Embryonic facial prominence (tissue), 1 donor: ENCODE data around the gene CAVIN3.

Source experiments
- DNase-seq: peaks from one replicate; pipeline ENCODE4 v3.0.0-alpha.2; 2016; ENCODE audit errors: extremely low spot score

CAVIN3 gene, protein sequence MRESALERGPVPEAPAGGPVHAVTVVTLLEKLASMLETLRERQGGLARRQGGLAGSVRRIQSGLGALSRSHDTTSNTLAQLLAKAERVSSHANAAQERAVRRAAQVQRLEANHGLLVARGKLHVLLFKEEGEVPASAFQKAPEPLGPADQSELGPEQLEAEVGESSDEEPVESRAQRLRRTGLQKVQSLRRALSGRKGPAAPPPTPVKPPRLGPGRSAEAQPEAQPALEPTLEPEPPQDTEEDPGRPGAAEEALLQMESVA

DNA sequence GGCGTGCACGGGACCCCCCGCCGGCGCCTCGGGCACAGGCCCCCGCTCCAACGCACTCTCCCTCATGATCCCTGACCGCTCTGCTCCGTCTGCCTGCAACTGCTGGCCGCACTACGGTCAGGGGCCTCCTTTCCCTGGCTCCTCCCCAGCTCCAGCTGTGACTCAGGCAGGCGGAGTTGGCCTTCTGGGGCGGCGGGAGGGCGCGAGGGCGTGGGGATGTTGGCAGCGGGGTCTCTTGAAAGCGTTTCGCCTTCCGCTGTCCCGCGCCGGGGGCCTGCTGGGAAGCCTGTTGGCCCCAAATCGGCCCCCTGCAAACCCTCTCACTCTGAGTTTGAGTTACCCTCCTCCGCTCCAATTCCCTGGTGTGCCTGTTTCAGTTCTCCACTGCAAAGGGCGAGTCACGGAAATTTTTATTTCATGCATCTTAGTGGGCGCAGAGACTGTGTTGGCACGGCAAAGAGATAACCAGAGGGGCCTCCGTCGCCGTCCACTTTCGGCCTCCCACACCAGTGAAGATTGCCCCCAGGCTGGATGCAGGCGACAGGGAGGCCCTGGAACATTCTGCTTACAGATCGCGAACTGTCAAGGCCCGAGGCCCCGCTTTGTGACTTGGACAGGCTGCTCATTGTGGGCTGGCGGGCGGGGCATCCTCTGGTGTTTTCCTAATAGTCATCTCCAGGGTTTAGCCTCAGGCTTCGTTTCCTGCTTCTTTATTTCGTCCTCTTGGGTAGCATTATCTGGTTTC is at the start of gene CAVIN3:
CAVIN3 (minus strand) TSS at position 91 of the 745 bp plus-strand sequence; CDS start at position 66, 25 bp downstream.
- no peak for DNase-seq

DNA sequence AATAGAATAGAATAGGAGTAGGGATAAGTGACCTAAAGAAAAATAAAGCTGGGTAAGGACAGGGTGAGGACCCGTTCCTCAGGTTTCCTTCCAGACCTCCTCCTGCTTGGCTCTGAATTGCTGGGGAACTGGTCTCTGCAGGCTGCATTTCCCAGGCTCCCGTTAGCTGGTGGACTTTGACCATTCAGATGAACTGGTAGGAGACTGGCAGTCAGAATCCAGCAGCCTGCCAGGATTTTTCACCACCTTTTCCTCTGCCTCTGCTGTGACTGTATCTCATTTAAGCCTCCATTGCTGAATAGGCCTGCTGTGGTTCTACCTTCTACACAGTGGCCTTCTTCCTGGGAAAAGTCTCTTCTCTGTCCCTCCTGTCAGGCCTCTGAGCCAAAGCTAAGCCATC is 45.4 kb upstream of the CAVIN3 start:
- no peak for DNase-seq

DNA sequence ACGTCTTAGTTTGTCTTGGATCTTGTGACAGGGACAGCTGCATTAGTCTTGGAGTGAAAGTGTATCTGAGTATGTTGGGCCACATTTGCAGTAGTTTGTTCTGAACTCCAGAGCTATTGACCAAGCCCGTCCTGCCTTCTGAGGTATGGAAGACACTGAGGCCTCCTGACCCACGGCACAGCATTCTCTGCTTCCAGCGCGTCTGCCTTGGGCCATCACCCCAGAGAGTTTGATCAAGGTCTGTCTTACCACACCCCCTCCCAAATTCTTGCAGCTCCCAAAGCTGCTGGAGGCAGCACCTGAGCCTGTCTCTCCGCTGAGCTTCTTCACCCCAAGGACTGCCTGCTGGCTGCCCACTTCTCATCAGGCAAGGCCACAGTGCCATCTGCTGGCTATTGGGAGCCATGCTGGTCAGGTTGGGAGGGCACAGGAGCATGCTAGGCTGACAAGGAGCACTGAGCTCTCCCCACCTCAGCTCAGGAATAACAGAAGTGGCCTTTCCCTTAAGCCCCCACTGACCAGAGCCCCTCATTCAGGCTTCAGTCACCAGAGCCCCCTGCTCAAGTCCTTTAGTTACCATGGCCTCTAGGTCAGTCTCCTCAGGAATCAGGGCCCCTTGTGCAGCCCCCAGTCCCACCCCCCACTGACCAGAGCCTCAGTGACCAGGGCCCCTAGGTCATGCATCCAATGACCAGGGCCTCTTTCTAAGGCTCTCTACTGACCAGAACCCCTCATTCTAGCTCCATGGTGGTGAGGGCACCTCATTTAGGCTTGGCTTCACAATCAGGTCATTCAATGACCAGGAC is 42.8 kb upstream of the CAVIN3 start:
- no peak for DNase-seq

DNA sequence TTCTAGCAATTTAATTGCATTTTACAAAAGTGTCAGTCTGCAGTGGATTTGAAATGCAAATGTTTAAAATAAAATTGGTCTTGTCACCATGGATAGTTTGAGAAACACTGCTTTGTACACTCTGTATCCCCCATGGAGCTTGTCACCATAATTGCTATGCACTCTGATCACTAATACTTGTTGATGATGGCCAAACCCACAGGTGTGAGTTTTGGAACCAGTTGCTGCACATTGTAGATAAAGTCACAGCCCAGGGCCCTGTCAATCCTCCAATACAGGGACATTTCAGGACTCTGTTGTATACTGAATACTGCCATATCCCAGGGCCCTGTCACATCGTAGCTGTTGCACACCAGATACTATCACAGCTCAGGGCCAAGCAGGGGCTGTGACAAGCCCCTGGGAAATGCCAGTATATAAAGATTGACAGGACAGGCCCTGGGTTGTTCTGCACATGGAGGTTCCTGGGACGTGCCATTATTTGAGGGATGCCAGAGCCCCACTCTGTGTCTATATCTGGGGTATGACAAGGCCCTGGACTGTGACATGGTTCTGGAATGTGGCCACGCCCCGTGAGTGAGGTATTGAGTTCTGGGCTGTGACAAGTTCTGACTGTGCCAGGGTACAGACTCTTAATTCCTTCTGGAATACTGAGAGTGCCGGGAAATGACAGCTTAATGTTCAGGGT is 42.0 kb upstream of the CAVIN3 start:
- no peak for DNase-seq

DNA sequence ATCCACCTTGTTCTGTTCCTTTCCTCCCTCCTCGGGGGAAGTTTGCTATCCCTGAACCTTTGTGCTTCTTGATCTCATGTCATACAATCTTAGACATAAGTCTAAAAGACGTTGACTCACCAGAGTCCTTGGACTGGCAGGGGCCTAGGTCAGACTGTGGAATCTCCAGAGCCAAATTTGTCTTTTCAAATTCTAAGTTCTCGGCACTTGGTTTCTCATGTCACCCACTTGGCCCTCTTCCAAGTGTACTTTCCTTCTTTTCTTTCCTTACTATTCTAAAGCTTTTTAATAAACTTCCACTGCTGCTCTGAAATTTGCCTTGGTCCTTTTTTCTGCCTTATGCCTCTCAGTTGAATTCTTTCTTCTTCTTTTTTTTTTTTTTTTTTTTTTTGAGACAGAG is 39.9 kb upstream of the CAVIN3 start:
- no peak for DNase-seq

DNA sequence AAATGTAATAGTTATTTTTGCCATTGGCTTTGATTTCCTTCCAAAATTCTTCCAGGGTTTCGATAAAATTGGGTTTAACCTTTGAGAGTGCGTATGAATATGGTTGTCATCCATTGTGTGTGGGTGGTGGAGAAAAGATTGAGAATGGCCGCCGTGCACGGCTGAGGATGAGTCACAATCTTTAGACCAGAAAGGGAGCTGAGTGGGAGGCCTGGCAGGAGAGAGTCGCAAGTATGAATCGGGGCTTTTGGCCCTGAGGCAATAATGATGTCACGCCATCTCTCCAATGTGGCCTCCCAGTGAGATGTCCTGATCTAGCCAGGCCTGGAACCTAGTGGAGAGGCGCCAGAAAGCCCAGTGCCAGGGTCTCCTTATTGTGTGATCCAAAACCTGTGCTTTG is 36.9 kb upstream of the CAVIN3 start:
- no peak for DNase-seq

DNA sequence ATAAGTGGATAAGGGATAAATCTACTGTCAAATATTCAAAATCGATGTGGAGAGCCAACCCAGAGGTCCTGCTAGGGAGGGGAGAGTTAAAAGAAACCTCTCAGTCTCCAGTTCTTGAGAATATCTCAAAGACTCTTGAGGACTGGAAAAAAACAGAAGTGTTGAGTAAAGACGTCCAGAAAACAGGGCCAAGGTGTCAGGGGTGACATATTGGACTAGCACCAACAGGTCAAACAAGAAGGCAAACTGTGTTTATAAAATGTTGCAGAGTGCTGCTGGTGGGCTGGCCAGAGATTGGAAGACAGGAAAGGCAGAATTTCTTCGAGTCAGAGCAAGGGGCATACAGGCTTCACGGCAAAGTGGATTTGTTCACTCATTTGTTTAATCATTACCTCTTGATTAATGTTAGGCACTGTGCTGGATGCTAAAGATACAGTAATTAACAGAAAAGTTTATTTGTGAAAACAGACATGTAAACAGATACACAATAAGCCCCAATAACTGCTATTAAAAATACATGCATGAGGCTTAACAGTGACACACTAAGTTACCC is 36.3 kb upstream of the CAVIN3 start:
- no peak for DNase-seq

DNA sequence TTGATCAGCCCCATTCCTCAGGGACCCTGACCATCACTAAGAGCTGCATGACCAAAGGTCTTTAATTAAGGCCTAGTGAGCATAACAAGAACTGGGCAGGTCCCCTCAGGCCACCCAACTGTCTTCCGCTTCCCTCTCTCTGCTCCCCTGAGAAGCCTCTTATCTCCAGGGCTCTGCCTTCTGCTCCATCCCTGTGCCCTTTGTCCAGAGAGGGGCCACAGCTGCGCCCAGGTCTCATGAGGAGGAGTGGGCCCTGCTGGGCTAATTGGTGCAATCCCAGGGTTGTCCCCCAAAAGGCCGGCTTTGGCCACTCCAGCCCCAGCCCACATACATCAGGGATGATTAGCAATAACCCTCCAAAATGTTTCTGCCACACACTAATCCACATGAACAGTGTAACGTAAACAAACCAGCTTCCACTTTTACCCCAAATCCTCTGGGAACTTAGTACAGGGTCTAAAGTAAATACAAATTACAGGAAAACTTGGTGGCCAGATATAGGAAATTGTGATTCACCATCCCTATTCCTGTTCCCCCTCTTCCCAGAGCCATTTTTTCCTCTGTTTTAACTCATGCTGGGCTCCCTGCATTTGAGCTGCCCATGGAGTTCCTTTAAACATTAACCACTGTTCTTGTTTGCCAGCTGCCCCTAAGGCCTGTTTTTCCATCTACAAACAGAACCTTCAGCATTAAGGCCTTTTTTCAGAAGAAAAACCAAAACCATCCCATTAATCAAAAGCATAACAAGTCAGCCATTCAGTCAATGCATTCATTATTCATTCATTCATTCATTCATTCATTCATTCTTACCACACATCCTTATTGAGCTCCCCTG is 34.6 kb upstream of the CAVIN3 start:
- no peak for DNase-seq

DNA sequence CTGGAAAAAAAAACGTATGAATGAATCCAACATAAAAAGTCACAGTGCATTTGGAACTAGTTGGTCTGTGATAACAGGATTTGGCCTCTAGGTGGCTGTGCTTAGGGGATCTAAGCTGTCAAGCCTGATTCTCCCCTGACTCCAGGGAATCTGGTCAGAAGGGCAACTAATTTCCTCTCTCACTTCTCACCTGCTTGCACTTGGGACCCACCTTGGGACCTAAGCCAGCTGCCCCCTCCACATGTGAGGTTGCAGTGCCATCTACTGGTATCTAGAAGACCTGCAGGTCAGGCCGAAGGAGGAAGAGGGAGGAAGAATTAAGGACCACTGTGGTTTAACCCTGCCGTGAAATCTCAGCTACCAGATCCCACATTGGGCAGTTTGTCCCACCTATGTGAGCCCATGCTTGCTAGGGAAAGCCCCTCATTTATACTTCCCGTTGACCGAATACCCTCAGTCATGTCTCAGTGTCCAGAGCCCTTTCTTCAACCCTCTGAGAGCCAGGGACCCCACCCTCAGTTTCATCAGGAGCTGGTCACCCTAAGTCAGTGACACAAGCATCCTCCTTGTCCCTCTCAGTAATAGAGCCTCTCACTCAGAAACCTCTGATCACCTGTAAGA is 33.2 kb upstream of the CAVIN3 start:
- DNase-seq: no peak

DNA sequence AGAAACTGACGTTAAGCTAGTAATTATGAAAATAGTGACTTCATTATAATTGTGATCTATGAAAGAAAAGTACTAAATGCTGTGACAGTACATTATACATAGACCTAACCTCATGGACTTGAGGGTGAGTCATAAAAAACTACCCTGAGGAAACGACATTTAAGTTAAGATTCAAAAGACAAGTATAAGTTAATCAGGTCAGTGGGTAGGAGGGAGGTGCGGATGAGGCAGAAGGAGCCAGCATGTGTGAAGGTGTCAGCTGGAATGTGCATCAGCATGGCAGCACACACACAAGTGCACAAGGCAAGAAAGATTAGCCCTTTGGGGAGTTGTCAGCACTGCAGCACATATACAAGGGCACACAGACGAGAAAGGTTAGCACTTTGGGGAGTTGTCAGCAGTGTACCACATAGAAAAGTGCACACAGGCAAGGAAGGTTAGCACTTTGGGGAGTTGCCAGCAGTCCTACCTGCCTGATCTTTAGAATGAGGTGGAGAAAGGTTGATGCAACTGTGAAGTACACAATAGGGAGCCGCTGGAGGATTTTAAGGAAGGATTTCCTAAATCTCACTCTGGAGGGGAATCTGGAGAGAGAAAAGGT is 31.6 kb upstream of the CAVIN3 start:
- DNase-seq: no peak

DNA sequence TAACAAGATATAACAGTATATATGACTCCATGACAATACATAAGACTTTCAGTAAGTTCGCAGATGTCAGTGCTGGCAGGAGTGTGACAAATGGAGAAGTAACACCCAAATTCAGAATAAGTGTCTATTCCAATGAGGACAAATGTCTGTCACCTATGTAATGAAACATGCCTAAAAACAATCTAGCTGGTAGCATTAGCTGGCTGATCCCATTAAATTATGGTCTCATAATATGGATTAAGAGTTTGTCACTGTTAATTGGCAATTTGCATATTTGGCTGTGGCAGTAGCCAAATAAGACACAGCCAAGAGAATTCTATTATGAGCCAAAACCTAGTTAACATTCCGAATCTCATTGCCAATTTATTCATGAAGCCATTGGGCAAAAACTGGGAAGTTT is 30.2 kb upstream of the CAVIN3 start:
- no peak for DNase-seq

DNA sequence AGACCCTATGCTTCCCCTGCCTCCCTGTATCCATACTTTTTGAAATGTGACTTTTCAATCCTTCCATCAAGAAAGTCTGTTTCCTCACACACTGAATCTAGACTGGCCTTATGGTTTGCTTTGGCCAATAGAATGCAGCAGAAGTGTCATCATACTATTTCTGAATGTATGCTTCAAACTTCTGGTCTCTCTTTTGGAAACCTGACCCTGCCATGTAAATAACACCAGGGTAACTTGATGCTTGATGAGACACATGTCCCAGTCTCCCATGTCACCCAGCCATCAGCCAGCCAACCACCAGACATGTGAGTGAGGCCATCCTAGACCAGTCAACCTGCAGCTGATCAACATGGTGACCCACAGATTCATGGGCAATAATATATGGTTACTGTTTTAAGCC is 29.7 kb upstream of the CAVIN3 start:
- DNase-seq: no peak

DNA sequence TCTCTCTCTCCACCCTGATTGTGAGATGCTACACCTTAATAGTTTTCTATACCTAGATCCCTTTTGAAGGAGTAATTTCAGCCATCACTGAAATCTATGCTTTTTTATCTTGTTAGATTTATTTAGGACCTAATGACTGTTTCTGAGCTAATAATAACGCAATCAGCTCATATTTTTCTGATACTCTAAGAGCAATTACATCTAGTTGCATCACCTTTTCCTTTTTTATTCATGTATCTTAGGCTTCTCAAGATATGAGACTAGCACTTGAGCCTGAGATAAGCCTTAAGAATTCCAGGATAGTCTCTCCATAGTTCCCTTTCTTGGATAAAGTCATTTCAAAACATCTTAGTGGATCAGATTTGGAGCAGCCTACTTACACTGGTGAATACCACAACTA is 25.1 kb upstream of the CAVIN3 start:
- DNase-seq: no peak

DNA sequence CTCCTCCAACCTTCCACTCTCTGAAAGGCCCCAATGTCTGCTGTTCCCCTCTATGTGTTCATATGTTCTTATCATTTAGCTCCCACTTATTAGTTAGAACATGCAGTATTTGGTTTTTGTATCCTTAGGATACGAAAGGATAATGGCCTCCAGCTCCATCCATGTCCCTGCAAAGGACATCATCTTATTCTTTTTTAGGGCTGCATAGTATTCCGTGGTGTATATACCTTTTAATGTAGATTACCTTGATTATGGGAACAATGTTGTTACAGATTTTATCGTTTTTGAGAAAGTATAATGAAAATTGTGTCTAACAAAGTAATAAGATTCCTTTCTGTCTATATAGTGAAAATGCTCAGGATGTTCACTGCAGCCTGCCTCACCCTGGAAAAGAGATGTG is 16.0 kb upstream of the CAVIN3 start:
- no peak for DNase-seq

DNA sequence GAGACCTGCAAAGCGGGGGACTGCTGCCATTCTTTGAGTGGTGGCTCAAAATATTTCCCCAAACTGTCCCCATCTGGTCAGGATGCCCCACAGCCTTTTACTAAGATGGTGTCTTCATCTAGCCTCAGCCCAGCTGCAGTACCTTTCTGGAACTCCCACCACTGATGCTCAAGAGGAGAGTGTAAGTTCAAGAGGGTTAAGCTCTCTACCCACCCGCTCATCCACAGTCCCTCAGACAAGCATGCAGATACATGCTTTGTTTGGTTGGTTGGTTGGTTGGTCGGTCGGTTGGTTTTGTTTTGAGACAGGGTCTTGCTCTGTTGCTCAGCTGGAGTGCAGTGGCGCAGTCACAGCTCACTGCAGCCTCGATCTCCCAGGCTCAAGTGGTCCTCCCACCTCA is 14.5 kb upstream of the CAVIN3 start:
- no peak for DNase-seq

DNA sequence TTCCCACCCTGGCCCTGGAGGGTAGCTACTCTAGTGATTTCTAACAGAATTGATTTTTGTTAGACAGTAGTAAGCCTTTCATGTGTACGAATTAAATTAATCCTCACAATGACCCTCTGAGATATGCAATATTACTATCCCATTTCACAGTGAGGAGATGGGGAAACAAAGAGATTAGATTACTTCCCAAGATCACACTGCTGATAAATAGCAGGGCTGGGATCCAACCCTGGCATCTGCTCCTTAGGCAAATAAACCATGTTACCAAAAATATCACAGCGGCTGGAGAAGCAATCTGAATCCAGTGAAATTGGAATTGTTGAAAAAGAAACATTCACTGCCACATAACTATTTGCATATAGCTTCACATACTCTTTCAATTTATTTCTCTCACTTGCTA is 12.8 kb upstream of the CAVIN3 start:
- DNase-seq: no peak

DNA sequence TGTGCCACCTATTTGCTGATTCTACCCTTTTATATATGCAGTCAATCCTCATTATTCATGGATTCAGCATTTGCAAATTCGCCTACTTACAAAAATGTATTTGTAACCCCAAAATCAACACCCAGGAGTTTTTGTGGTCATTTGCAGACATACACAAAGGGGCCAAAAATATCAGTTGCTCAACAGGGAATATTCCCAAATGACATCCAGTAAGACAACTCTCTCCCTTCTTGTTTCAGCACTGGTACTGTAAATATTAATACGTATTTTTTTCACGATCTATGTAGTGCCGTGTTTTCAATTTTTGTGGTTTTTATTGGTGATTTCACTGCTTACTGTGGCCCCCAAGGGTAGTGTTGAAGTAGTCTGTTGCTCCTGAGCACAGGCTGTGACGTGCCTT is 11.8 kb upstream of the CAVIN3 start:
- no peak for DNase-seq

DNA sequence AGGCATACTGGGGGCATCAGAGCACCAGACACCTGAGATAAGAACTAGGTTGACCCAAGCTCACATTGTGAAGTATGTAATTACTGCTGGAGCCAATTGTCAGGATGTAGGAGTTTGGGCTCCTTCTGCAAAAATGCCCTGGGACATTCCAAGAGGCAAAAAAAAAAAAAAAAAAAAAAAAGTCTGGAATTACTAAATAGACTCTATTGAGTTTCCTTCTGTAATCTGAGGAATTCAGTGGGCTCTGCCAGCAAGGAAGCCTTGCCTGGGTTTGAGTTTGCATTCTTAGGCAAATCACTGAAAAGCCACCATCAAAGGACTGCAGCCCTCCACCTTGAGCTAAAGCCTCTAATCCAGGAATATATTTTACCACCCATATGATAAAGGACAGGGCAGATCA is 8.0 kb upstream of the CAVIN3 start:
- no peak for DNase-seq

DNA sequence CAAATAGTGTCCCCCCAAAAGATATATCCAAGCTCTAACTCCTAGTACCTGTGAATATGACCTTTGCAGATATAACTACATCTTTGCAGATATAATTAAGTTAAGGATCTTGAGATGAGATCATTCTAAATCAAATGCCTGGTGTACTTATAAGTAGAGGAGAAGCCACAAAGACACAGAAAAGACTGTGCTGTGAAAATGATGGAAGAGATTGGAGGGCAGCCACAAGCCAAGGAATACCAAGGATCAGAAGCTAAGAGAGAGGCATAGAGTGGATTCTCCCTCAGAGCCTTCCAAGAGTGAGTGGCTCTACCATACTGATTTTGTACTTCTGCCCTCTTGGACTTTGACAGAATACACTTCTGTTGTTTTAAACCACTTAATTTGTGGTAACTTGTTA is 7.5 kb upstream of the CAVIN3 start:
- no peak for DNase-seq

DNA sequence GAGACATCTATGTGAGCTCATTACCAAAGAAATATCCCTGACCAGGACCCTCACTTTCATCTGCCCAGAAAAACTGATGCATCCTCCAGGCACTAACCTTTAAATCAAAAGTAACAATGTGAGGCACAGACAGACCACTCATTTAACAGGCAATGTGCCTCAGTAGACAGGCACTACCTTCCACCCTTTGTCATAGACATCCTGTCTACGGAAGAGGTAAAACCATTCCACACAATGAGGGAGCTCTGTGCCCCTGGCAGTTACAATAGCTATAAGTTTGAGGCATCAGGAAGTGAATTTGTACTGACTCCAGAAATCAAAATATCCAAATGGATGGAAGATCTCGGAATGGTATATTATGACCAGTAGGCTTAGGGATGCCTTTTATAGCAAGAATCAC is 6.7 kb upstream of the CAVIN3 start:
- DNase-seq: no peak
